Adipocyte (in vitro differentiated cells): ENCODE measurements around the gene UQCRHL.
"Not testable (repeated sequence)": the region's sequence is repeated elsewhere in the genome, so short reads cannot be mapped to it uniquely, and the experiment has no call there.

Experiments
- DNase-seq: peaks from one replicate; pipeline ENCODE4 v3.0.0-alpha.2; 2015; ENCODE audit warnings: low read depth
- H3K27me3 ChIP-seq: replicated peaks from 2 replicates; pipeline ENCODE4 v1.7.0; 2013; ENCODE audit warnings: mild to moderate bottlenecking, low read length, moderate library complexity; ENCODE audit not compliant: control insufficient read depth, insufficient read depth
- H3K36me3 ChIP-seq: 2 replicates; pipeline ENCODE4 v1.7.0; 2013; ENCODE audit warnings: low read length, mild to moderate bottlenecking, moderate library complexity; ENCODE audit not compliant: control insufficient read depth, insufficient read depth, severe bottlenecking
- H3K4me1 ChIP-seq: 2 replicates; pipeline ENCODE4 v1.7.0; 2013; ENCODE audit warnings: mild to moderate bottlenecking, low read length, moderate library complexity; ENCODE audit not compliant: control insufficient read depth, insufficient read depth
- H3K4me3 ChIP-seq: 2 replicates; pipeline ENCODE4 v1.7.0; 2013; ENCODE audit warnings: mild to moderate bottlenecking, low read length, moderate library complexity
- H3K9ac ChIP-seq: 2 replicates; pipeline ENCODE4 v1.7.0; 2013; ENCODE audit warnings: mild to moderate bottlenecking, low read length, moderate library complexity
- H3K9me3 ChIP-seq: 2 replicates; pipeline ENCODE4 v1.7.0; 2013; ENCODE audit warnings: mild to moderate bottlenecking, low read length, moderate library complexity; ENCODE audit not compliant: control insufficient read depth

UQCRHL gene

DNA sequence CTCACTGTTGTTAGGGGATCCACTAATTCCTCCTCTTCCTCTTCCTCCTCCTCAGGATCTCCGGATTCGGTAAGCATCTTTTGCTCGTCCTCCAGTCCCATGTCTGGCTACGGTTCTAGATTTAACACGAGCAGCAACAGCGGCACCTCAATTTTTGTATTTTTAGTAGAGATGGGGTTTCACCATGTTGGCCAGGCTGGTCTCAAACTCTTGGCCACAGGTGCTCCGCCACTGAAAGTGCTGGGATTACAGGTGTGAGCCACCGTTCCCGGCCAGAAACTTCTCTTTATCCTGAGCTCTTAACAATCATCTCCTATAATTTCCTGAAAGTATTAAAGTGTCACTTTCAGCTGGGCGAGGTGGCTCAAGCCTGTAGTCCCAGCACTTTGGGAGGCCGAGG is at the start of gene UQCRHL:
UQCRHL (minus strand) TSS at position 101 of the 400 bp plus-strand sequence; CDS start at position 101, 0 bp downstream.
- not testable (repeated sequence) for H3K27me3 ChIP-seq, H3K36me3 ChIP-seq, H3K4me3 ChIP-seq, DNase-seq, H3K9ac ChIP-seq, H3K9me3 ChIP-seq
- H3K4me1 ChIP-seq = peaks cover 31% of the 10 kb centered on the region

- Histone ChIP-seq H3K4me1 (peaks cover 7% of the 10 kb centered on the region), H3K36me3 (no peaks in the 10 kb centered on the region), H3K9me3 (no peaks in the 10 kb centered on the region), H3K4me3 (no peak overlapping the region), H3K27me3 (no peaks in the 10 kb centered on the region), H3K9ac (no peak overlapping the region)
- no peak for DNase-seq
Observed at GRCh38 chr1:15856888-15857287, 49.4 kb upstream of the UQCRHL start.

DNA sequence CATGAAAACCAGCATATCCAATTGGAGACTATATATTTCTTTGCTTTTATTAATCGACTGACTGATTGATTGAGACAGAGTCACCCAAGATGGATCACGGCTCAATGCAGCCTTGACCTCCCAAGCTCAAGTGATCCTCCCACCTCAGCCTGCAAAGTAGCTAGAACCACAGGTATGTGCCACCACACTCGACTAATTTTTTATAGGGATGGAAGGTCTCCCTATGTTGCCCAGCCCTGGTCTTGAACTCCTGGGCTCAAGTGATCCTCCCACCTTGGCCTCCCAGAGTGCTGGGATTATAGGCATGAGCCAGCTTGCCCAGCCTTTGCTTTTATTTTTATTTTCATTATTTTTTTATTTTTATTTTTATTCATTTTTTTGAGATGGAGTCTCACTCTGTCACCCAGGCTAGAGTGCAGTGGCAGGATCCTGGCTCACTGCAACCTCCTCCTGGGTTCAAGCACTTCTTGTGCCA is 45.4 kb upstream of the UQCRHL start:
- no peaks in the 10 kb centered on the region for H3K9me3 ChIP-seq
- H3K36me3 ChIP-seq = no peaks in the 10 kb centered on the region
- H3K9ac ChIP-seq = no peak overlapping the region
- no peaks in the 10 kb centered on the region for H3K27me3 ChIP-seq
- H3K4me1 ChIP-seq = peaks cover 27% of the 10 kb centered on the region
- no peak overlapping the region for H3K4me3 ChIP-seq
- DNase-seq = no peak

GRCh38 chr1:15852036-15852827 is 44.8 kb upstream of the UQCRHL start:
- no peaks in the 10 kb centered on the region for H3K9me3 ChIP-seq
- peaks cover 27% of the 10 kb centered on the region for H3K4me1 ChIP-seq
- no peak overlapping the region for H3K9ac ChIP-seq
- no peaks in the 10 kb centered on the region for H3K36me3 ChIP-seq
- H3K27me3 ChIP-seq = no peaks in the 10 kb centered on the region
- peak; percentile 19 for DNase-seq
- no peak overlapping the region for H3K4me3 ChIP-seq

DNA sequence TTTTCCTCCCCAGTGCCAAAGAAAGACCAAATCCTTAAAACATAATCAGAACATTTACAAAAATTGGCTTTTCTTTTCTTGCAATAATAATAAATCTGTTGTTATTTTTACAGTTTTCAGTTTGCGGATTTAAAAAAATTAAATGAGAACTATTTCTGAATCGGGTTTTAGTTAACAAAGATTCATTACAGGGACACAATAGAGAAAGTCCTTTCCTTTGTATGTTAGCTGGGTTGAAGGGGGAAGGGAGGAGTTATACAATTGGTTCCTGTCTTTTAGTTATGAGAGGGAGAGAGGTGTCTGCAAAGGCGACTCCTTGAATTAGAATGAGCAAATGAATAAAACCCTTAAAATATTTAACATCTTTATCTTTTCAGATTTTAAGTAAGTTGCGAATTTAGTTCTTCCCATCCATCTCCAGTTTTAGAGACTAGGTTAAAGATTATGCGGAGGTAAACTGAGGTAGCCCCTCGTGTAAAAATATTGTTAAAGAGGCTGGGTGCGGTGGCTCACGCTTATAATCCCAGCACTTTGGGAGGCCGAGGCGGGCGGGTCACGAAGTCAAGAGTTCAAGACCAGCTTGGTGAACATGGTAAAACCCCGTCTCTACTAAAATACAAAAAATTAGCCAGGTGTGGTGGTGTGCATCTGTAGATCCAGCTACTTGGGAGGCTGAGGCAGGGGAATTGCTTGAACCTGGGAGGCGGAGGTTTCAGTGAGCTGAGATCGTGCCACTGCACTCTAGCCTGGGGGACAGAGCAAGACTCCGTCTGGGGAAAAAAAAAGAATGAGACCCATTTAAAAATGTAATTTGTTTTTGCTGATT is 44.0 kb upstream of the UQCRHL start:
- H3K4me1 ChIP-seq = peaks cover 34% of the 10 kb centered on the region
- no peak overlapping the region for H3K4me3 ChIP-seq
- no peaks in the 10 kb centered on the region for H3K9me3 ChIP-seq
- peak; percentile 16 for DNase-seq
- no peaks in the 10 kb centered on the region for H3K36me3 ChIP-seq
- no peaks in the 10 kb centered on the region for H3K27me3 ChIP-seq
- H3K9ac ChIP-seq = no peak overlapping the region

GRCh38 chr1:15850471-15851001 is 43.1 kb upstream of the UQCRHL start:
- H3K36me3 ChIP-seq = no peaks in the 10 kb centered on the region
- H3K4me1 ChIP-seq = peaks cover 35% of the 10 kb centered on the region
- H3K9me3 ChIP-seq = no peaks in the 10 kb centered on the region
- DNase-seq = peak; percentile 25
- H3K27me3 ChIP-seq = no peaks in the 10 kb centered on the region
- peak overlapping the region; percentile 98 for H3K9ac ChIP-seq
- H3K4me3 ChIP-seq = peak overlapping the region; percentile 94

- Histone ChIP-seq H3K4me1 (peaks cover 37% of the 10 kb centered on the region), H3K4me3 (peak overlapping the region; percentile 94), H3K36me3 (no peaks in the 10 kb centered on the region), H3K27me3 (no peaks in the 10 kb centered on the region), H3K9ac (peak overlapping the region; percentile 98), H3K9me3 (no peaks in the 10 kb centered on the region)
- peak; percentile 73 for DNase-seq
Observed at GRCh38 chr1:15849775-15850324, 42.4 kb upstream of the UQCRHL start.

DNA sequence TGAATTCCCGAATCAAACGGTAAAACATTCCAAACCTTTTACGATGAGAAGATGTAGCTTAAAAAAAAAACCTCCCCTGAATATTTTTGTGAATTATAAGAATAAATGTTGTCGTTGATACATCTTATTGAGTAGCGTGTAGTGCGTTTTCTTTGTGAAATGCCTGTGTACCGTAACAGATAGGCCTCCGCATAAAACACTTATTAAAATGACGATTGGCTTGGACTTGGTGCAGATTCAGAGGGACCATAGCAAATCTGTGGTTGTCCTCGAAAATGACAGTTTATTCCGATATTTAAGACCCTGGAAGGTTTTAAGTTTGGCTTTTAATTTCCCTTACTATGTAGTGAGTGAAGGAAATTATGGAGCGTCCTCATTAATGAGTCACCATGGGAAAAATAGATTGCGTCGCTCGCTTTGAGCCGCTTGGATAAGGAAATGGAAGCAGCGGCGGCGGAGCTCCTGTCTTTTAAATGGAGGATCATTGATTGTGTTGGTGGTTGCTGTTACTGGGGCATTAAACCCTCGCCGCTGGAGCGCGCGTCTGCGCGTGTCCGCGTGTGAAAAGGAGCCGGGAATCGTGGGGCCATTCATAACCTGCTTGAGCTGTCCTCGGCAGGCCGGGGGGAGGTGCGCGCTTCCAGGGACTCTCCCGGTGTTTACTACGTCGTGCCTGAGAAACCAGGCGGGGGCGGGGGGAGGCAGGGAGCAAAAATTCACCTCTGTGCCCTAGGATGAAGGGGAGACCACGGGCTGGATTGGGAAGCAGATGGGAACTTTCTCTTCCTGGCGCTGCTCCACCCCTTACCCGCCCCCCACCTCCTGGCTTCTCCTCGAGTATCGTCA is 41.7 kb upstream of the UQCRHL start:
- Histone ChIP-seq H3K9me3 (no peaks in the 10 kb centered on the region), H3K4me1 (peaks cover 38% of the 10 kb centered on the region), H3K9ac (peak overlapping the region; percentile 98), H3K27me3 (no peaks in the 10 kb centered on the region), H3K36me3 (no peaks in the 10 kb centered on the region), H3K4me3 (peak overlapping the region; percentile 94)
- peak; percentile 91 for DNase-seq

- peak overlapping the region; percentile 98 for H3K9ac ChIP-seq
- DNase-seq = peak; percentile 77
- peak overlapping the region; percentile 94 for H3K4me3 ChIP-seq
- no peaks in the 10 kb centered on the region for H3K36me3 ChIP-seq
- peaks cover 41% of the 10 kb centered on the region for H3K4me1 ChIP-seq
- H3K27me3 ChIP-seq = no peaks in the 10 kb centered on the region
- no peaks in the 10 kb centered on the region for H3K9me3 ChIP-seq
Observed at GRCh38 chr1:15848143-15848928, 40.9 kb upstream of the UQCRHL start.

GRCh38 chr1:15847893-15848142 is 40.4 kb upstream of the UQCRHL start:
- H3K4me1 ChIP-seq = peaks cover 41% of the 10 kb centered on the region
- peak overlapping the region; percentile 94 for H3K4me3 ChIP-seq
- H3K9ac ChIP-seq = peak overlapping the region; percentile 98
- H3K9me3 ChIP-seq = no peaks in the 10 kb centered on the region
- no peak for DNase-seq
- no peaks in the 10 kb centered on the region for H3K27me3 ChIP-seq
- H3K36me3 ChIP-seq = no peaks in the 10 kb centered on the region
